GM12878 (cell line): ENCODE measurements around the gene FAM110A. TPM values are rescaled to one million over a fixed set of nuclear protein-coding genes. Genes with fewer than 3 reads are reported as not detected.

Experiments
- ATAC-seq: fragments of 200-7000 bp; cut with Tn5 transposase; 3 replicates; pipeline ENCODE4 v1.9.1; 2020; ENCODE audit warnings: mild to moderate bottlenecking, moderate library complexity
- BruUV-seq: library from RNA; stranded (reverse); fragments of 400-500 nt; replicated peaks from 2 replicates; lab custom pipeline; 2021; lab: Mats Ljungman, UMichigan
- CTCF ChIA-PET: fragments of 300-600 bp; sonication (Branson Sonifier 250); formaldehyde crosslinking; extraction: SDS; loops from one replicate; lab custom pipeline; 2021; ENCODE audit warnings: inconsistent platforms; lab: Yijun Ruan, JAX
- POLR2A ChIA-PET: fragments of 350-600 bp; formaldehyde crosslinking; extraction: SDS; loops from one replicate; lab custom pipeline; 2021; ENCODE audit warnings: inconsistent platforms; lab: Charles Lee
- RAD21 ChIA-PET: fragments of 300-600 bp; sonication (Branson Sonifier 250); formaldehyde crosslinking; loops from one replicate; lab custom pipeline; 2023; ENCODE audit warnings: antibody characterized with exemption; ENCODE audit not compliant: unreplicated experiment; lab: Charles Lee
- SMC1A ChIA-PET: fragments of 300-600 bp; sonication (Branson Sonifier 250); formaldehyde crosslinking; loops from one replicate; lab custom pipeline; 2023; ENCODE audit not compliant: unreplicated experiment, uncharacterized antibody; lab: Charles Lee
- DNase-seq: peaks from one replicate; pipeline ENCODE4 v3.0.0-alpha.2; 2011; ENCODE audit warnings: low read depth, low spot score
- FAIRE-seq: peaks from 3 replicates; lab custom pipeline; 2011; peaks lifted over from hg19 to GRCh38; lab: Jason Lieb, UNC
- H2AFZ ChIP-seq: 2 replicates; pipeline ENCODE4 v1.6.0; 2011; ENCODE audit warnings: low read depth, low read length, control low read depth; ENCODE audit not compliant: control insufficient read depth
- H3K27ac ChIP-seq: 2 replicates; pipeline ENCODE4 v1.5.1; 2011; ENCODE audit warnings: control low read depth; ENCODE audit not compliant: control insufficient read depth, insufficient read depth
- H3K27me3 ChIP-seq, 2 experiments: replicated peaks in 1 of 2; 2 replicates each; pipeline versions ENCODE4 v1.6.0 to v1.6.1; 2011; ENCODE audit warnings: low read length in 1 of 2; ENCODE audit not compliant: control insufficient read depth in 2 of 2, insufficient read depth in 2 of 2
- H3K36me3 ChIP-seq, 2 experiments: 2 replicates each; pipeline ENCODE4 v1.5.1; 2011; ENCODE audit warnings: low read length in 1 of 2; ENCODE audit not compliant: control insufficient read depth in 2 of 2, insufficient read depth in 2 of 2
- H3K4me1 ChIP-seq: 2 replicates; pipeline ENCODE4 v1.6.1; 2011; ENCODE audit warnings: mild to moderate bottlenecking, low read length, moderate library complexity, mixed read lengths; ENCODE audit not compliant: control insufficient read depth, insufficient read depth
- H3K4me2 ChIP-seq: 2 replicates; pipeline ENCODE4 v1.6.0; 2011; ENCODE audit warnings: control low read depth; ENCODE audit not compliant: control insufficient read depth, insufficient read depth
- H3K4me3 ChIP-seq: fragments of 200-600 bp; sonication (generic); 2 replicates; pipeline ENCODE4 v1.5.1; 2016
- H3K79me2 ChIP-seq: 2 replicates; pipeline ENCODE4 v1.6.0; 2011; ENCODE audit warnings: low read length; ENCODE audit not compliant: control insufficient read depth, insufficient read depth
- H3K9ac ChIP-seq: 2 replicates; pipeline ENCODE4 v1.8.0; 2011; ENCODE audit warnings: low read length, control low read depth, mixed read lengths; ENCODE audit not compliant: control insufficient read depth, insufficient read depth
- H3K9me3 ChIP-seq: replicated peaks from 3 replicates; pipeline ENCODE4 v1.5.1; 2011; ENCODE audit warnings: mild to moderate bottlenecking, low read length; ENCODE audit not compliant: control insufficient read depth, insufficient read depth
- H4K20me1 ChIP-seq: 2 replicates; pipeline ENCODE4 v1.6.0; 2011; ENCODE audit not compliant: control insufficient read depth, insufficient read depth
- BCL11A ChIP-seq: IDR thresholded peaks from 2 replicates; pipeline ENCODE4 v1.6.1; 2011; ENCODE audit warnings: low read depth, low read length
- BMI1 ChIP-seq: fragments of 450-650 bp; IDR thresholded peaks from 2 replicates; pipeline ENCODE4 v1.6.1; 2016; ENCODE audit warnings: mild to moderate bottlenecking, moderate library complexity, borderline replicate concordance
- ESRRA ChIP-seq: IDR thresholded peaks from 2 replicates; pipeline ENCODE4 v1.6.1; 2012; ENCODE audit warnings: mild to moderate bottlenecking, low read length, improper control_type of control experiment
- EZH2 ChIP-seq: IDR thresholded peaks from 2 replicates; pipeline ENCODE4 v1.6.1; 2012; ENCODE audit warnings: low read depth, mild to moderate bottlenecking, control low read depth, inconsistent platforms, low read length, borderline replicate concordance; ENCODE audit not compliant: control insufficient read depth
- KAT2A ChIP-seq: conservative IDR thresholded peaks from 2 replicates; pipeline ENCODE4 v1.6.1; 2011; ENCODE audit warnings: low read depth, low read length; ENCODE audit not compliant: control insufficient read depth
- MEF2A ChIP-seq: IDR thresholded peaks from 2 replicates; pipeline ENCODE4 v1.6.1; 2011; ENCODE audit warnings: low read depth, mild to moderate bottlenecking, low read length, moderate library complexity; ENCODE audit not compliant: insufficient read depth
- PML ChIP-seq: IDR thresholded peaks from 2 replicates; pipeline ENCODE4 v1.6.1; 2012; ENCODE audit warnings: low read length, inconsistent platforms
- POLR2AphosphoS5 ChIP-seq: IDR thresholded peaks from 2 replicates; pipeline ENCODE4 v1.6.1; 2011; ENCODE audit warnings: mild to moderate bottlenecking, low read length, inconsistent platforms
- TBL1XR1 ChIP-seq: IDR thresholded peaks from 2 replicates; pipeline ENCODE4 v1.6.1; 2012; ENCODE audit warnings: low read depth, low read length, improper control_type of control experiment
- WGBS: methylation state at CpG from one replicate; pipeline ENCODE4 v1.1.6; 2016; ENCODE audit warnings: low lambda C conversion rate; ENCODE audit not compliant: insufficient replicate concordance, insufficient coverage; ENCODE audit errors: missing lambda C conversion rate; 5-methylcytosine and 5-hydroxymethylcytosine counted together
- in situ Hi-C: fragments of 300-500 bp; cut with MboI; formaldehyde crosslinking; loops from 9 replicates; pipeline ENCODE4 v1.14.3; 2018; ENCODE audit warnings: mixed read lengths
- intact Hi-C: fragments of 100-400 bp; cut with micrococcal nuclease; formaldehyde crosslinking; loops from one replicate; pipeline ENCODE4 v1.14.2; 2022; ENCODE audit not compliant: unreplicated experiment
- polyA plus RNA-seq, 11 experiments: library from polyadenylated mRNA; depleted of rRNA in 4 of 11; unstranded in 6 of 11; stranded (reverse) in 5 of 11; fragments of >200 nt; fragmentation: Nextera tagmentation in 4 of 11; fragmentation: Illumina TruSeq in 1 of 11; extraction: Ambion mirVana in 4 of 11; extraction: Trizol in 1 of 11; gene quantifications; 1 replicate in 1 of 11; 2 replicates in 10 of 11; pipeline versions ENCODE4 v1.2.1 to v1.2.3, GENCODE V29; 2011 to 2016; ENCODE audit warnings: inconsistent platforms in 2 of 11, missing spikeins in 2 of 11, low read depth in 1 of 11
- total RNA-seq, 4 experiments: library from RNA; depleted of rRNA in 3 of 4; stranded (reverse); fragments of >200 nt in 3 of 4; fragmentation: Illumina TruSeq in 1 of 4; extraction: Trizol in 1 of 4; gene quantifications; 2 replicates each; pipeline versions ENCODE4 v1.2.1 to v1.2.3, GENCODE V29; 2013 to 2021
- TF ChIP-seq, protein P1 (sequence below): fragments of 450-650 bp; IDR thresholded peaks from 2 replicates; pipeline ENCODE4 v1.6.1; 2017; ENCODE audit warnings: mild to moderate bottlenecking, low read depth, inconsistent platforms; ENCODE audit not compliant: poor library complexity, severe bottlenecking

The FAM110A gene
- total and polyA plus RNA-seq, 10 of the 15 experiments (the other 5 are each of a cell fraction or from before 2014, with no cell fraction given) = 1.1 to 14.8 (median 7.4) TPM

DNA sequence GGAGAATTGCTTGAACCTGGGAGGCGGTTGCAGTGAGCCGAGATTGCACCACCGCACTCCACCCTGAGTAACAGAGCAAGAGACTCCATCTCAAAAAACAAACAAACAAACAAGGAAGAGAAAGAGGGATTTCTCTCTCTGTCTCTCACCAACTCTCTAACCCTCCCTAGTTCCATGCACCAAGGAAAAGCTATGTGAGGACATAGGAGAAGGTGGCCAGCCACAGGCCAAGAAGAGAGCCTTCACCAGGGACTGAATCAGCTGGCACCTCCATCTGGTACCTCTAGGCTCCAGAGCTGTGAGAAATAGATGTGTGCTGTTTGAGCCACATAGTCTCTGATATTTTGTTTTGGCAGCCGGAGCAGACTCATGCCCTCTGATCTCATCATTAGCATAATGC is 9.0 kb upstream of the FAM110A start:
- ChIA-PET SMC1A (interaction anchor here (0.6 kb wide), 1 partner anchor 207 kb away, joined by 3 read pairs; no protein-coding TSS in a partner anchor), CTCF (interaction anchor here (0.9 kb wide), 1 partner anchor 131 kb away, joined by 6 read pairs; no protein-coding TSS in a partner anchor), POLR2A (no interaction called here), RAD21 (no interaction called here)
- in situ Hi-C loops (no loop called here), intact Hi-C loops (no loop called here)
- ATAC-seq = no peak
- Histone ChIP-seq H2AFZ (no peak overlapping the region), H3K9ac (no peak overlapping the region), H3K36me3 (no peaks in the 10 kb centered on the region), H3K79me2 (no peaks in the 10 kb centered on the region), H3K27ac (no peak overlapping the region), H4K20me1 (no peaks in the 10 kb centered on the region), H3K4me2 (no peak overlapping the region), H3K4me3 (no peak overlapping the region), H3K4me1 (no peaks in the 10 kb centered on the region; the same call in 1 of the 2 replicates), H3K27me3 (no peaks in the 10 kb centered on the region), H3K9me3 (no peaks in the 10 kb centered on the region; the same call in 2 of the 3 replicates)
- WGBS = 53% methylated on average over 4 of the region's 4 CpGs
- TF ChIP-seq BMI1 (no peak), EZH2 (no peak), POLR2AphosphoS5 (no peak), PML (no peak), TBL1XR1 (no peak), MEF2A (no peak), ESRRA (no peak), BCL11A (no peak), KAT2A (no peak)
- TF ChIP-seq, protein P1, sequence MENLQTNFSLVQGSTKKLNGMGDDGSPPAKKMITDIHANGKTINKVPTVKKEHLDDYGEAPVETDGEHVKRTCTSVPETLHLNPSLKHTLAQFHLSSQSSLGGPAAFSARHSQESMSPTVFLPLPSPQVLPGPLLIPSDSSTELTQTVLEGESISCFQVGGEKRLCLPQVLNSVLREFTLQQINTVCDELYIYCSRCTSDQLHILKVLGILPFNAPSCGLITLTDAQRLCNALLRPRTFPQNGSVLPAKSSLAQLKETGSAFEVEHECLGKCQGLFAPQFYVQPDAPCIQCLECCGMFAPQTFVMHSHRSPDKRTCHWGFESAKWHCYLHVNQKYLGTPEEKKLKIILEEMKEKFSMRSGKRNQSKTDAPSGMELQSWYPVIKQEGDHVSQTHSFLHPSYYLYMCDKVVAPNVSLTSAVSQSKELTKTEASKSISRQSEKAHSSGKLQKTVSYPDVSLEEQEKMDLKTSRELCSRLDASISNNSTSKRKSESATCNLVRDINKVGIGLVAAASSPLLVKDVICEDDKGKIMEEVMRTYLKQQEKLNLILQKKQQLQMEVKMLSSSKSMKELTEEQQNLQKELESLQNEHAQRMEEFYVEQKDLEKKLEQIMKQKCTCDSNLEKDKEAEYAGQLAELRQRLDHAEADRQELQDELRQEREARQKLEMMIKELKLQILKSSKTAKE = no peak
- no peak for FAIRE-seq
- no TSS peak for BruUV-seq
- no peak for DNase-seq
